GM23338 (cell line): ENCODE data around the gene MRPL24. TPM values are rescaled to one million over a fixed set of nuclear protein-coding genes. Genes with fewer than 3 reads are reported as not detected.

Experiments used
- ATAC-seq: fragments of 200-7000 bp; cut with Tn5 transposase; 3 replicates; pipeline ENCODE4 v1.9.1; 2020
- DNase-seq: peaks from one replicate; pipeline ENCODE4 v3.0.0-alpha.2; 2015; ENCODE audit warnings: low spot score
- H2AFZ ChIP-seq: fragments of 200-600 bp; sonication (generic); 2 replicates; pipeline ENCODE4 v1.8.0; 2016; ENCODE audit warnings: antibody characterized with exemption, mild to moderate bottlenecking, moderate library complexity
- H3F3A ChIP-seq: fragments of 200-600 bp; sonication (generic); replicated peaks from 2 replicates; pipeline ENCODE4 v1.8.0; 2017; ENCODE audit warnings: antibody characterized with exemption, mixed run types, low read depth
- H3K27ac ChIP-seq: fragments of 200-600 bp; sonication (generic); 2 replicates; pipeline ENCODE4 v1.6.1; 2016; ENCODE audit warnings: low read depth
- H3K27me3 ChIP-seq: fragments of 200-600 bp; sonication (generic); 2 replicates; pipeline ENCODE4 v1.8.0; 2016; ENCODE audit warnings: mild to moderate bottlenecking, mixed run types, moderate library complexity; ENCODE audit not compliant: insufficient read depth
- H3K36me3 ChIP-seq: fragments of 200-600 bp; sonication (generic); 2 replicates; pipeline ENCODE4 v1.8.0; 2016; ENCODE audit warnings: mild to moderate bottlenecking; ENCODE audit not compliant: insufficient read depth
- H3K4me1 ChIP-seq: fragments of 200-600 bp; sonication (generic); 2 replicates; pipeline ENCODE4 v1.8.0; 2016; ENCODE audit warnings: mild to moderate bottlenecking, moderate library complexity; ENCODE audit not compliant: insufficient read depth
- H3K4me2 ChIP-seq: fragments of 200-600 bp; sonication (generic); 2 replicates; pipeline ENCODE4 v1.7.1; 2017; ENCODE audit warnings: mixed run types
- H3K4me3 ChIP-seq: fragments of 200-600 bp; sonication (generic); 2 replicates; pipeline ENCODE4 v1.6.1; 2016; ENCODE audit warnings: mixed run types
- H3K79me2 ChIP-seq: fragments of 200-600 bp; sonication (generic); replicated peaks from 2 replicates; pipeline ENCODE4 v1.8.0; 2017; ENCODE audit warnings: mild to moderate bottlenecking; ENCODE audit not compliant: insufficient read depth
- H3K9me2 ChIP-seq: fragments of 200-600 bp; sonication (generic); 2 replicates; pipeline ENCODE4 v1.8.0; 2017; ENCODE audit not compliant: insufficient read depth
- H4K20me1 ChIP-seq: fragments of 200-600 bp; sonication (generic); replicated peaks from 2 replicates; pipeline ENCODE4 v1.8.0; 2017; ENCODE audit warnings: mild to moderate bottlenecking; ENCODE audit not compliant: insufficient read depth
- H3K27ac Mint-ChIP-seq: 2 replicates; pipeline ENCODE4 v1.8.0; 2020; ENCODE audit warnings: inconsistent platforms, mild to moderate bottlenecking, moderate library complexity, mixed read lengths
- H3K27me3 Mint-ChIP-seq: 3 replicates; pipeline ENCODE4 v1.8.0; 2022; ENCODE audit warnings: low read depth, mild to moderate bottlenecking, moderate library complexity, mixed read lengths, inconsistent platforms; ENCODE audit not compliant: insufficient read depth, poor library complexity
- H3K36me3 Mint-ChIP-seq: 3 replicates; pipeline ENCODE4 v1.8.0; 2021; ENCODE audit warnings: low read depth, mild to moderate bottlenecking, inconsistent platforms, moderate library complexity, mixed read lengths
- H3K4me1 Mint-ChIP-seq: 3 replicates; pipeline ENCODE4 v1.8.0; 2020; ENCODE audit warnings: mild to moderate bottlenecking, inconsistent platforms, mixed read lengths
- H3K4me3 Mint-ChIP-seq: 3 replicates; pipeline ENCODE4 v1.8.0; 2021; ENCODE audit warnings: moderate library complexity, mild to moderate bottlenecking, inconsistent platforms, mixed read lengths
- H3K9me3 Mint-ChIP-seq: 3 replicates; pipeline ENCODE4 v1.8.0; 2020; ENCODE audit warnings: moderate library complexity, mild to moderate bottlenecking, inconsistent platforms, mixed read lengths
- CREB1 ChIP-seq: fragments of 250-450 bp; sonication (Bioruptor Pico); IDR thresholded peaks from 2 replicates; pipeline ENCODE4 v1.5.0; 2020; ENCODE audit warnings: low read depth, mild to moderate bottlenecking, moderate library complexity
- CTCF ChIP-seq, 2 experiments: fragments of 200-600 bp in 1 of 2; sonication (generic) in 1 of 2; conservative IDR thresholded peaks; 2 replicates each; pipeline versions ENCODE4 v1.5.1 to v1.6.1; 2016 to 2017; ENCODE audit warnings: antibody characterized with exemption in 2 of 2, low read depth in 2 of 2, mild to moderate bottlenecking in 2 of 2, moderate library complexity in 1 of 2
- EZH2 ChIP-seq: fragments of 200-600 bp; sonication (generic); IDR thresholded peaks from one replicate; pipeline ENCODE4 v1.8.0; 2017; ENCODE audit warnings: antibody characterized with exemption, mild to moderate bottlenecking, low read depth; ENCODE audit not compliant: unreplicated experiment
- EZH2phosphoT487 ChIP-seq: fragments of 200-600 bp; sonication (generic); IDR thresholded peaks from one replicate; pipeline ENCODE4 v1.8.1; 2018; ENCODE audit warnings: antibody characterized with exemption; ENCODE audit not compliant: unreplicated experiment
- JUNB ChIP-seq: IDR thresholded peaks from one replicate; pipeline ENCODE4 v1.6.1; 2016; ENCODE audit warnings: antibody characterized with exemption; ENCODE audit not compliant: unreplicated experiment
- NANOG ChIP-seq: IDR thresholded peaks from 2 replicates; pipeline ENCODE4 v1.6.1; 2016; ENCODE audit warnings: antibody characterized with exemption, borderline replicate concordance
- POLR2AphosphoS5 ChIP-seq: IDR thresholded peaks from 2 replicates; pipeline ENCODE4 v1.6.1; 2016; ENCODE audit warnings: antibody characterized with exemption, low read depth
- STAT1 ChIP-seq: IDR thresholded peaks from one replicate; pipeline ENCODE4 v1.6.1; 2016; ENCODE audit warnings: antibody characterized with exemption; ENCODE audit not compliant: unreplicated experiment
- ZNF114 ChIP-seq: fragments of 250-450 bp; sonication (Bioruptor Pico); IDR thresholded peaks from 2 replicates; pipeline ENCODE4 v1.5.0; 2020; ENCODE audit warnings: mild to moderate bottlenecking, moderate library complexity
- ZNF331 ChIP-seq: fragments of 250-450 bp; sonication (Bioruptor Pico); IDR thresholded peaks from 2 replicates; pipeline ENCODE4 v1.5.0; 2020; ENCODE audit warnings: low read depth, mild to moderate bottlenecking, moderate library complexity
- polyA plus RNA-seq: library from polyadenylated mRNA; unstranded; fragments of >200 nt; fragmentation: Nextera tagmentation; extraction: Ambion mirVana; gene quantifications from 2 replicates; pipeline ENCODE4 v1.2.1, GENCODE V29; 2016
- total RNA-seq: library from RNA; depleted of rRNA; stranded (reverse); fragments of >200 nt; shearing (Covaris generic); gene quantifications from 2 replicates; pipeline ENCODE4 v1.2.3, GENCODE V29; 2014
- TF ChIP-seq, protein P1 (sequence below): IDR thresholded peaks from one replicate; pipeline ENCODE4 v1.6.1; 2018; ENCODE audit warnings: antibody characterized with exemption; ENCODE audit not compliant: unreplicated experiment
- TF ChIP-seq, protein P2 (sequence below): IDR thresholded peaks from 2 replicates; pipeline ENCODE4 v1.6.1; 2016; ENCODE audit warnings: antibody characterized with exemption
- TF ChIP-seq, protein P3 (sequence below): fragments of 250-450 bp; sonication (Bioruptor Pico); IDR thresholded peaks from 2 replicates; pipeline ENCODE4 v1.5.0; 2020; ENCODE audit warnings: mild to moderate bottlenecking, moderate library complexity

The MRPL24 gene
- total and polyA plus RNA-seq, 2 experiments from 2014 or later = 18.8 to 45.7 TPM

DNA sequence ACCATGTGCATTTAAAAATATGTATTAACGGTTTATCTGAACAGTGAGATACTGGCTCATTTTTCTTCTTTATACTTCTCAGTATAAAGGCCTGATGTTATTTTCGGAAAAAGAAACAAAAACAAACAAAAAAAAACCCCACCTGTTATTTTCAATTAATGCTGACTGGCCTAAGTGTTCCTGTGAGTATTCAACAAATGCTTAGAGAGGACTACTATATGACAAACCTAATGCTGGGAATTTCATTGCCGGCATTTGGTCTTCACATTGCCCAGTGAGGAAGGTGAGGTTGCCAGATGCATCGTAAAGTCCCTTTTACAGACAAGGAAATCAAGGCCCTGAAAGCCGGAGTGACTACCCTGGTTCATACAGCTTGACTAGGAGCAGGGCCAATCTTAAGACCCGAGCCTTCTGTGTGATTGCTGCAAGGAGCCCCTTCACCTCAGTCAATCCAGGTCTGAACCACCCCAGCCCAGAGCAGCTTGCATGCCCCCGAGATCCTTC, 599 bp downstream of the MRPL24 start:
- ATAC-seq (peak; percentile 23), DNase-seq (peak; percentile 50)
- Mint-ChIP-seq H3K4me1 (peaks cover 22% of the 10 kb centered on the region), H3K27me3 (peaks cover 21% of the 10 kb centered on the region), H3K9me3 (no peaks in the 10 kb centered on the region), H3K4me3 (peak overlapping the region; percentile 98), H3K36me3 (peaks cover 49% of the 10 kb centered on the region), H3K27ac (peak overlapping the region; percentile 99)
- H3K4me1 ChIP-seq = peaks cover 28% of the 10 kb centered on the region
- peak overlapping the region; percentile 87 for H3K4me2 ChIP-seq
- TF ChIP-seq, protein P1, sequence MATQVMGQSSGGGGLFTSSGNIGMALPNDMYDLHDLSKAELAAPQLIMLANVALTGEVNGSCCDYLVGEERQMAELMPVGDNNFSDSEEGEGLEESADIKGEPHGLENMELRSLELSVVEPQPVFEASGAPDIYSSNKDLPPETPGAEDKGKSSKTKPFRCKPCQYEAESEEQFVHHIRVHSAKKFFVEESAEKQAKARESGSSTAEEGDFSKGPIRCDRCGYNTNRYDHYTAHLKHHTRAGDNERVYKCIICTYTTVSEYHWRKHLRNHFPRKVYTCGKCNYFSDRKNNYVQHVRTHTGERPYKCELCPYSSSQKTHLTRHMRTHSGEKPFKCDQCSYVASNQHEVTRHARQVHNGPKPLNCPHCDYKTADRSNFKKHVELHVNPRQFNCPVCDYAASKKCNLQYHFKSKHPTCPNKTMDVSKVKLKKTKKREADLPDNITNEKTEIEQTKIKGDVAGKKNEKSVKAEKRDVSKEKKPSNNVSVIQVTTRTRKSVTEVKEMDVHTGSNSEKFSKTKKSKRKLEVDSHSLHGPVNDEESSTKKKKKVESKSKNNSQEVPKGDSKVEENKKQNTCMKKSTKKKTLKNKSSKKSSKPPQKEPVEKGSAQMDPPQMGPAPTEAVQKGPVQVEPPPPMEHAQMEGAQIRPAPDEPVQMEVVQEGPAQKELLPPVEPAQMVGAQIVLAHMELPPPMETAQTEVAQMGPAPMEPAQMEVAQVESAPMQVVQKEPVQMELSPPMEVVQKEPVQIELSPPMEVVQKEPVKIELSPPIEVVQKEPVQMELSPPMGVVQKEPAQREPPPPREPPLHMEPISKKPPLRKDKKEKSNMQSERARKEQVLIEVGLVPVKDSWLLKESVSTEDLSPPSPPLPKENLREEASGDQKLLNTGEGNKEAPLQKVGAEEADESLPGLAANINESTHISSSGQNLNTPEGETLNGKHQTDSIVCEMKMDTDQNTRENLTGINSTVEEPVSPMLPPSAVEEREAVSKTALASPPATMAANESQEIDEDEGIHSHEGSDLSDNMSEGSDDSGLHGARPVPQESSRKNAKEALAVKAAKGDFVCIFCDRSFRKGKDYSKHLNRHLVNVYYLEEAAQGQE = no peak
- TF ChIP-seq, protein P2, sequence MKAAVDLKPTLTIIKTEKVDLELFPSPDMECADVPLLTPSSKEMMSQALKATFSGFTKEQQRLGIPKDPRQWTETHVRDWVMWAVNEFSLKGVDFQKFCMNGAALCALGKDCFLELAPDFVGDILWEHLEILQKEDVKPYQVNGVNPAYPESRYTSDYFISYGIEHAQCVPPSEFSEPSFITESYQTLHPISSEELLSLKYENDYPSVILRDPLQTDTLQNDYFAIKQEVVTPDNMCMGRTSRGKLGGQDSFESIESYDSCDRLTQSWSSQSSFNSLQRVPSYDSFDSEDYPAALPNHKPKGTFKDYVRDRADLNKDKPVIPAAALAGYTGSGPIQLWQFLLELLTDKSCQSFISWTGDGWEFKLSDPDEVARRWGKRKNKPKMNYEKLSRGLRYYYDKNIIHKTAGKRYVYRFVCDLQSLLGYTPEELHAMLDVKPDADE = no peak
- TF ChIP-seq NANOG (no peak), JUNB (no peak), ZNF331 (CRISPR knock-in tag) (no peak), STAT1 (no peak), EZH2 (no peak), POLR2AphosphoS5 (no peak), EZH2phosphoT487 (no peak), CREB1 (no peak), ZNF114 (no peak), CTCF (conservative IDR thresholded peaks at IDR 0.05; ENCODE audit: low read depth in 2 of 2) (no peak)
- TF ChIP-seq, protein P3, sequence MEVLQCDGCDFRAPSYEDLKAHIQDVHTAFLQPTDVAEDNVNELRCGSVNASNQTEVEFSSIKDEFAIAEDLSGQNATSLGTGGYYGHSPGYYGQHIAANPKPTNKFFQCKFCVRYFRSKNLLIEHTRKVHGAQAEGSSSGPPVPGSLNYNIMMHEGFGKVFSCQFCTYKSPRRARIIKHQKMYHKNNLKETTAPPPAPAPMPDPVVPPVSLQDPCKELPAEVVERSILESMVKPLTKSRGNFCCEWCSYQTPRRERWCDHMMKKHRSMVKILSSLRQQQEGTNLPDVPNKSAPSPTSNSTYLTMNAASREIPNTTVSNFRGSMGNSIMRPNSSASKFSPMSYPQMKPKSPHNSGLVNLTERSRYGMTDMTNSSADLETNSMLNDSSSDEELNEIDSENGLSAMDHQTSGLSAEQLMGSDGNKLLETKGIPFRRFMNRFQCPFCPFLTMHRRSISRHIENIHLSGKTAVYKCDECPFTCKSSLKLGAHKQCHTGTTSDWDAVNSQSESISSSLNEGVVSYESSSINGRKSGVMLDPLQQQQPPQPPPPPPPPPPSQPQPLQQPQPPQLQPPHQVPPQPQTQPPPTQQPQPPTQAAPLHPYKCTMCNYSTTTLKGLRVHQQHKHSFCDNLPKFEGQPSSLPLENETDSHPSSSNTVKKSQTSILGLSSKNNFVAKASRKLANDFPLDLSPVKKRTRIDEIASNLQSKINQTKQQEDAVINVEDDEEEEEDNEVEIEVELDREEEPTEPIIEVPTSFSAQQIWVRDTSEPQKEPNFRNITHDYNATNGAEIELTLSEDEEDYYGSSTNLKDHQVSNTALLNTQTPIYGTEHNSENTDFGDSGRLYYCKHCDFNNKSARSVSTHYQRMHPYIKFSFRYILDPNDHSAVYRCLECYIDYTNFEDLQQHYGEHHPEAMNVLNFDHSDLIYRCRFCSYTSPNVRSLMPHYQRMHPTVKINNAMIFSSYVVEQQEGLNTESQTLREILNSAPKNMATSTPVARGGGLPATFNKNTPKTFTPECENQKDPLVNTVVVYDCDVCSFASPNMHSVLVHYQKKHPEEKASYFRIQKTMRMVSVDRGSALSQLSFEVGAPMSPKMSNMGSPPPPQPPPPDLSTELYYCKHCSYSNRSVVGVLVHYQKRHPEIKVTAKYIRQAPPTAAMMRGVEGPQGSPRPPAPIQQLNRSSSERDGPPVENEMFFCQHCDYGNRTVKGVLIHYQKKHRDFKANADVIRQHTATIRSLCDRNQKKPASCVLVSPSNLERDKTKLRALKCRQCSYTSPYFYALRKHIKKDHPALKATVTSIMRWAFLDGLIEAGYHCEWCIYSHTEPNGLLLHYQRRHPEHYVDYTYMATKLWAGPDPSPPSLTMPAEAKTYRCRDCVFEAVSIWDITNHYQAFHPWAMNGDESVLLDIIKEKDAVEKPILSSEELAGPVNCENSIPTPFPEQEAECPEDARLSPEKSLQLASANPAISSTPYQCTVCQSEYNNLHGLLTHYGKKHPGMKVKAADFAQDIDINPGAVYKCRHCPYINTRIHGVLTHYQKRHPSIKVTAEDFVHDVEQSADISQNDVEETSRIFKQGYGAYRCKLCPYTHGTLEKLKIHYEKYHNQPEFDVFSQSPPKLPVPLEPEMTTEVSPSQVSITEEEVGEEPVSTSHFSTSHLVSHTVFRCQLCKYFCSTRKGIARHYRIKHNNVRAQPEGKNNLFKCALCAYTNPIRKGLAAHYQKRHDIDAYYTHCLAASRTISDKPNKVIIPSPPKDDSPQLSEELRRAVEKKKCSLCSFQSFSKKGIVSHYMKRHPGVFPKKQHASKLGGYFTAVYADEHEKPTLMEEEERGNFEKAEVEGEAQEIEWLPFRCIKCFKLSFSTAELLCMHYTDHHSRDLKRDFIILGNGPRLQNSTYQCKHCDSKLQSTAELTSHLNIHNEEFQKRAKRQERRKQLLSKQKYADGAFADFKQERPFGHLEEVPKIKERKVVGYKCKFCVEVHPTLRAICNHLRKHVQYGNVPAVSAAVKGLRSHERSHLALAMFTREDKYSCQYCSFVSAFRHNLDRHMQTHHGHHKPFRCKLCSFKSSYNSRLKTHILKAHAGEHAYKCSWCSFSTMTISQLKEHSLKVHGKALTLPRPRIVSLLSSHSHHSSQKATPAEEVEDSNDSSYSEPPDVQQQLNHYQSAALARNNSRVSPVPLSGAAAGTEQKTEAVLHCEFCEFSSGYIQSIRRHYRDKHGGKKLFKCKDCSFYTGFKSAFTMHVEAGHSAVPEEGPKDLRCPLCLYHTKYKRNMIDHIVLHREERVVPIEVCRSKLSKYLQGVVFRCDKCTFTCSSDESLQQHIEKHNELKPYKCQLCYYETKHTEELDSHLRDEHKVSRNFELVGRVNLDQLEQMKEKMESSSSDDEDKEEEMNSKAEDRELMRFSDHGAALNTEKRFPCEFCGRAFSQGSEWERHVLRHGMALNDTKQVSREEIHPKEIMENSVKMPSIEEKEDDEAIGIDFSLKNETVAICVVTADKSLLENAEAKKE (CRISPR knock-in tag) = no peak
- H3K9me2 ChIP-seq = no peaks in the 10 kb centered on the region
- peak overlapping the region; percentile 5; the same call in 1 of the 2 replicates for H2AFZ ChIP-seq
- peaks cover 17% of the 10 kb centered on the region for H3F3A ChIP-seq
- H3K4me3 ChIP-seq = peak overlapping the region; percentile 62
- peak overlapping the region; percentile 45 for H3K27ac ChIP-seq
- H4K20me1 ChIP-seq = peaks cover under 1% of the 10 kb centered on the region
- no peaks in the 10 kb centered on the region for H3K27me3 ChIP-seq
- H3K79me2 ChIP-seq = peaks cover 13% of the 10 kb centered on the region
- H3K36me3 ChIP-seq = peaks cover 5% of the 10 kb centered on the region; the same call in 1 of the 2 replicates
